ENCODE measurements around the gene PROK1. TPM values are rescaled to one million over a fixed set of nuclear protein-coding genes. Genes with fewer than 3 reads are reported as not detected.

PROK1 gene
- total RNA-seq, 2 experiments from 2014 or later = not detected

GRCh38 chr1:110433213-110433612 is 17.7 kb upstream of the PROK1 start:
- DNase-seq (no peak), ATAC-seq (ENCODE audit: poor library complexity) (no peak)
- Mint-ChIP-seq H3K4me3 (no peak overlapping the region), H3K4me1 (ENCODE audit: low read depth) (no peaks in the 10 kb centered on the region), H3K36me3 (ENCODE audit: low read depth) (no peaks in the 10 kb centered on the region), H3K27me3 (peaks cover 39% of the 10 kb centered on the region), H3K27ac (no peak overlapping the region), H3K9me3 (no peaks in the 10 kb centered on the region)
- CTCF ChIA-PET = interaction anchor here (1.2 kb wide), 1 partner anchor 27 kb away, joined by 3 read pairs; no protein-coding TSS in a partner anchor
- POLR2A ChIA-PET = no interaction called here
- Histone ChIP-seq H3K27ac (ENCODE audit: low read depth in 1 of 2, low read length in 2 of 2) (no peak overlapping the region), H3K4me3 (ENCODE audit: low read length) (no peak overlapping the region), H3K9me3 (ENCODE audit: control insufficient read depth in 1 of 2, insufficient read depth in 1 of 2, low read length in 2 of 2) (no peaks in the 10 kb centered on the region), H3K4me1 (ENCODE audit: insufficient read depth, low read length) (no peaks in the 10 kb centered on the region), H3K27me3 (ENCODE audit: control insufficient read depth in 1 of 2, insufficient read depth in 2 of 2, low read length in 2 of 2) (no peaks in the 10 kb centered on the region), H3K36me3 (ENCODE audit: insufficient read depth, low read length) (no peaks in the 10 kb centered on the region)
- TF ChIP-seq CTCF (IDR thresholded peaks at IDR 0.05) = no peak
- intact Hi-C loops (cut with DNase I, micrococcal nuclease) = no loop called here

GRCh38 chr1:110433803-110434202 is 17.1 kb upstream of the PROK1 start:
- no peaks in the 10 kb centered on the region for H3K27me3 ChIP-seq (ENCODE audit: control insufficient read depth in 1 of 2, insufficient read depth in 2 of 2, low read length in 2 of 2)
- H3K9me3 Mint-ChIP-seq = no peaks in the 10 kb centered on the region
- ChIA-PET POLR2A (no interaction called here), CTCF (interaction anchor here (1.2 kb wide), 1 partner anchor 26 kb away, joined by 3 read pairs; no protein-coding TSS in a partner anchor)
- no peak for TF ChIP-seq CTCF (IDR thresholded peaks at IDR 0.05)
- H3K4me3 Mint-ChIP-seq = no peak overlapping the region
- H3K9me3 ChIP-seq (ENCODE audit: control insufficient read depth in 1 of 2, insufficient read depth in 1 of 2, low read length in 2 of 2) = no peaks in the 10 kb centered on the region
- H3K27ac ChIP-seq (ENCODE audit: low read depth in 1 of 2, low read length in 2 of 2) = no peak overlapping the region
- intact Hi-C loops (cut with DNase I, micrococcal nuclease) = no loop called here
- no peaks in the 10 kb centered on the region for H3K36me3 Mint-ChIP-seq (ENCODE audit: low read depth)
- no peaks in the 10 kb centered on the region for H3K36me3 ChIP-seq (ENCODE audit: insufficient read depth, low read length)
- no peak overlapping the region for H3K4me3 ChIP-seq (ENCODE audit: low read length)
- H3K27me3 Mint-ChIP-seq = peaks cover 39% of the 10 kb centered on the region
- peak in 2 of 14 experiments; percentile 37 to 53 for DNase-seq
- no peaks in the 10 kb centered on the region for H3K4me1 ChIP-seq (ENCODE audit: insufficient read depth, low read length)
- ATAC-seq (ENCODE audit: poor library complexity) = no peak
- H3K4me1 Mint-ChIP-seq (ENCODE audit: low read depth) = no peaks in the 10 kb centered on the region
- no peak overlapping the region for H3K27ac Mint-ChIP-seq

- TF ChIP-seq CTCF (IDR thresholded peaks at IDR 0.05) = no peak
- Mint-ChIP-seq H3K36me3 (ENCODE audit: low read depth) (no peaks in the 10 kb centered on the region), H3K27ac (no peak overlapping the region), H3K4me1 (ENCODE audit: low read depth) (no peaks in the 10 kb centered on the region), H3K4me3 (no peak overlapping the region), H3K27me3 (peaks cover 38% of the 10 kb centered on the region), H3K9me3 (no peaks in the 10 kb centered on the region)
- Histone ChIP-seq H3K4me1 (ENCODE audit: insufficient read depth, low read length) (no peaks in the 10 kb centered on the region), H3K36me3 (ENCODE audit: insufficient read depth, low read length) (no peaks in the 10 kb centered on the region), H3K4me3 (ENCODE audit: low read length) (no peak overlapping the region), H3K9me3 (ENCODE audit: control insufficient read depth in 1 of 2, insufficient read depth in 1 of 2, low read length in 2 of 2) (no peaks in the 10 kb centered on the region), H3K27ac (ENCODE audit: low read depth in 1 of 2, low read length in 2 of 2) (no peak overlapping the region), H3K27me3 (ENCODE audit: control insufficient read depth in 1 of 2, insufficient read depth in 2 of 2, low read length in 2 of 2) (no peaks in the 10 kb centered on the region)
- no peak for ATAC-seq (ENCODE audit: poor library complexity)
- DNase-seq = no peak
- CTCF ChIA-PET = no interaction called here
- intact Hi-C loops (cut with DNase I, micrococcal nuclease) = no loop called here
- POLR2A ChIA-PET = interaction anchor here (0.6 kb wide), 1 partner anchor 850 kb away, joined by 3 read pairs; no protein-coding TSS in a partner anchor
Observed at GRCh38 chr1:110434946-110435345, 16.0 kb upstream of the PROK1 start.

Data from CD4-positive, alpha-beta T cell (primary cell).